ENCODE data around the gene FBXL19.
"Not testable (repeated sequence)": the region's sequence is repeated elsewhere in the genome, so short reads cannot be mapped to it uniquely, and the experiment has no call there.

Gene FBXL19

GRCh38 chr16:30922960-30923535 is 324 bp upstream of the FBXL19 start:
- peak; percentile 92 to 95 for DNase-seq

GRCh38 chr16:30924076-30924912 is 922 bp downstream of the FBXL19 start:
- peak in 1 of 2 experiments; percentile 16 for DNase-seq

- DNase-seq = no peak
These were observed 1.7 kb downstream of the FBXL19 start for GRCh38 chr16:30924913-30925631.

- DNase-seq = no peak
These were observed 2.2 kb downstream of the FBXL19 start for GRCh38 chr16:30925632-30925987.

- no peak for DNase-seq
These were observed 2.8 kb downstream of the FBXL19 start for GRCh38 chr16:30925995-30926811.

GRCh38 chr16:30926937-30927788 is 3.8 kb downstream of the FBXL19 start:
- no peak for DNase-seq

GRCh38 chr16:30927789-30928378 is 4.5 kb downstream of the FBXL19 start:
- peak in 1 of 2 experiments; percentile 30 for DNase-seq

GRCh38 chr16:30928390-30928789 is 5.0 kb downstream of the FBXL19 start:
- no peak for DNase-seq

GRCh38 chr16:30929167-30929566 is 5.8 kb downstream of the FBXL19 start:
- no peak for DNase-seq

GRCh38 chr16:30930160-30930571 is 6.8 kb downstream of the FBXL19 start:
- no peak for DNase-seq

- no peak for DNase-seq
These were observed 7.8 kb downstream of the FBXL19 start for GRCh38 chr16:30931068-30931650.

GRCh38 chr16:30934827-30935557 is 11.6 kb downstream of the FBXL19 start:
- DNase-seq = no peak

GRCh38 chr16:30937692-30938091 is 14.3 kb downstream of the FBXL19 start:
- DNase-seq = no peak

- DNase-seq = not testable (repeated sequence)
These were observed 16.2 kb downstream of the FBXL19 start for GRCh38 chr16:30939571-30939970.

GRCh38 chr16:30941600-30942425 is 18.4 kb downstream of the FBXL19 start:
- peak; percentile 48 to 49 for DNase-seq

- no peak for DNase-seq
These were observed 19.0 kb downstream of the FBXL19 start for GRCh38 chr16:30942426-30942806.

- no peak for DNase-seq
These were observed 21.0 kb downstream of the FBXL19 start for GRCh38 chr16:30944352-30944751.

- DNase-seq = no peak
These were observed 23.5 kb downstream of the FBXL19 start for GRCh38 chr16:30946671-30947540.

GRCh38 chr16:30947541-30947858 is 24.1 kb downstream of the FBXL19 start:
- no peak for DNase-seq

Measured in activated CD4-positive, alpha-beta T cell treated with anti-CD3 and anti-CD28 coated beads, Interleukin-2, amount 50 U/mL, for 4 hours (primary cell).